ENCODE results near the gene TRIP12. TPM values are rescaled to one million over a fixed set of nuclear protein-coding genes. Genes with fewer than 3 reads are reported as not detected.

The TRIP12 gene
- total and polyA plus RNA-seq, 2 donors (not counting 3 experiments of a cell fraction or from before 2014, with no cell fraction given) = 53.8 to 278 TPM

DNA sequence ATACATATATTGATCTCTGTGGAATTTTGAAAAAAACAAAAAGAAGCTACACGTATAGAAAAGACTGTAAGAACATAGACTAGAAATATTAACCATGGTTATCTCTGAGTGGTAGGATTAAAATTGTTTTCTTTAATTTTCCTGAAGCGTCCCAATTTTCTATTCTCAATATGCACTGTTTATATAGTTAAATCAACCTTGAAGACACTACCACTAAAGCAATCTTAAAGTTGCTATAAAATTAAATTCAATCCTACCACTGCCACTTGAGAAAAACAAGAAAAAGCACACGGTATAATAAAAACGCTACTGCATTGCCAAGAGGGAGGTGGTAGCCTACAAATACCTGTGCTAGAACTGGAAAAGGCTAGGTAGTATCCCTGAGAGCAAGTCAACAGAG lies 47.2 kb downstream of the TRIP12 start:
- H4K20me1 ChIP-seq (replicated peaks; ENCODE audit: control insufficient read depth, extremely low read depth, insufficient read depth, low read length) = no peaks in the 10 kb centered on the region
- no peak overlapping the region for H3K9ac ChIP-seq (replicated peaks; ENCODE audit: extremely low read depth, insufficient read depth, low read length)
- H2AFZ ChIP-seq (ENCODE audit: low read depth, low read length) = no peak overlapping the region
- DNase-seq (ENCODE audit: low read depth, low spot score) (no peak), FAIRE-seq (no peak)
- CTCF ChIA-PET = no interaction called here
- no peaks in the 10 kb centered on the region for H3K9me3 ChIP-seq (replicated peaks; ENCODE audit: control insufficient read depth, insufficient read depth, low read length)
- H3K9me1 ChIP-seq (replicated peaks; ENCODE audit: control insufficient read depth, extremely low read depth, insufficient read depth, low read length) = no peaks in the 10 kb centered on the region
- no peak overlapping the region for H3K4me3 ChIP-seq (replicated peaks in 1 of 3; ENCODE audit: insufficient read depth in 1 of 3, low read depth in 1 of 3, low read length in 3 of 3)
- no TSS peak for BruUV-seq (replicated peaks)
- no peak overlapping the region for H3K27ac ChIP-seq (ENCODE audit: insufficient read depth, low read depth, low read length)
- no peak overlapping the region for H3K4me2 ChIP-seq (ENCODE audit: insufficient read depth, low read length)
- H3K4me1 ChIP-seq (ENCODE audit: control insufficient read depth, extremely low read depth, insufficient read depth, low read length) = peaks cover 11% of the 10 kb centered on the region
- no peaks in the 10 kb centered on the region for H3K27me3 ChIP-seq (ENCODE audit: control insufficient read depth in 2 of 2, insufficient read depth in 2 of 2, low read length in 2 of 2)
- POLR2A ChIA-PET = no interaction called here
- H3K36me3 ChIP-seq (ENCODE audit: control insufficient read depth in 2 of 2, extremely low read depth in 1 of 2, insufficient read depth in 2 of 2, low read length in 2 of 2) = peaks cover 7 to 12% of the 10 kb centered on the region in 2 experiments
- dilution Hi-C loops (cut with MboI; ENCODE audit: extremely low pct_ligation_motif_present, low sequenced_read_pairs) = no loop called here
- H3K79me2 ChIP-seq (ENCODE audit: control insufficient read depth, insufficient read depth, low read length) = peaks cover 82% of the 10 kb centered on the region
- TF ChIP-seq POLR2A (IDR thresholded peaks at IDR 0.05; ENCODE audit: low read depth, low read length) = no peak
- TF ChIP-seq, protein P1, sequence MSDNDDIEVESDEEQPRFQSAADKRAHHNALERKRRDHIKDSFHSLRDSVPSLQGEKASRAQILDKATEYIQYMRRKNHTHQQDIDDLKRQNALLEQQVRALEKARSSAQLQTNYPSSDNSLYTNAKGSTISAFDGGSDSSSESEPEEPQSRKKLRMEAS (IDR thresholded peaks at IDR 0.05; ENCODE audit: insufficient read depth, insufficient read length) = no peak
- TF ChIP-seq POLR2AphosphoS5 (IDR thresholded peaks at IDR 0.05; ENCODE audit: insufficient read depth, low read depth, low read length) = no peak
- TF ChIP-seq, protein P2, sequence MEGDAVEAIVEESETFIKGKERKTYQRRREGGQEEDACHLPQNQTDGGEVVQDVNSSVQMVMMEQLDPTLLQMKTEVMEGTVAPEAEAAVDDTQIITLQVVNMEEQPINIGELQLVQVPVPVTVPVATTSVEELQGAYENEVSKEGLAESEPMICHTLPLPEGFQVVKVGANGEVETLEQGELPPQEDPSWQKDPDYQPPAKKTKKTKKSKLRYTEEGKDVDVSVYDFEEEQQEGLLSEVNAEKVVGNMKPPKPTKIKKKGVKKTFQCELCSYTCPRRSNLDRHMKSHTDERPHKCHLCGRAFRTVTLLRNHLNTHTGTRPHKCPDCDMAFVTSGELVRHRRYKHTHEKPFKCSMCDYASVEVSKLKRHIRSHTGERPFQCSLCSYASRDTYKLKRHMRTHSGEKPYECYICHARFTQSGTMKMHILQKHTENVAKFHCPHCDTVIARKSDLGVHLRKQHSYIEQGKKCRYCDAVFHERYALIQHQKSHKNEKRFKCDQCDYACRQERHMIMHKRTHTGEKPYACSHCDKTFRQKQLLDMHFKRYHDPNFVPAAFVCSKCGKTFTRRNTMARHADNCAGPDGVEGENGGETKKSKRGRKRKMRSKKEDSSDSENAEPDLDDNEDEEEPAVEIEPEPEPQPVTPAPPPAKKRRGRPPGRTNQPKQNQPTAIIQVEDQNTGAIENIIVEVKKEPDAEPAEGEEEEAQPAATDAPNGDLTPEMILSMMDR (IDR thresholded peaks at IDR 0.05; ENCODE audit: extremely low read depth in 1 of 2, insufficient read depth in 1 of 2, low read depth in 1 of 2, low read length in 2 of 2) = no peak
- no peak for TF ChIP-seq FOS (IDR thresholded peaks at IDR 0.05; ENCODE audit: borderline replicate concordance, insufficient read depth, low read length)
- TF ChIP-seq GATA2 (IDR thresholded peaks at IDR 0.05; ENCODE audit: insufficient read depth, insufficient read length, low read depth, low read length) = no peak
- intact Hi-C loops (cut with micrococcal nuclease) = no loop called here
